GM23248 (cell line): ENCODE data around the gene ASPRV1. TPM values are rescaled to one million over a fixed set of nuclear protein-coding genes. Genes with fewer than 3 reads are reported as not detected.

Source experiments
- DNase-seq: peaks from one replicate; pipeline ENCODE4 v3.0.0-alpha.2; 2015
- H2AFZ ChIP-seq: fragments of 200-600 bp; sonication (generic); 2 replicates; pipeline ENCODE4 v1.6.1; 2016; ENCODE audit warnings: antibody characterized with exemption
- H3F3A ChIP-seq: fragments of 200-600 bp; sonication (generic); 2 replicates; pipeline ENCODE4 v1.6.1; 2016; ENCODE audit warnings: mild to moderate bottlenecking, antibody characterized with exemption, mixed run types; ENCODE audit not compliant: insufficient read depth
- H3K27ac ChIP-seq: fragments of 200-600 bp; sonication (generic); 2 replicates; pipeline ENCODE4 v1.5.1; 2016; ENCODE audit warnings: mild to moderate bottlenecking
- H3K27me3 ChIP-seq: fragments of 200-600 bp; sonication (generic); replicated peaks from 2 replicates; pipeline ENCODE4 v1.6.1; 2016; ENCODE audit warnings: mild to moderate bottlenecking; ENCODE audit not compliant: insufficient read depth
- H3K36me3 ChIP-seq: fragments of 200-600 bp; sonication (generic); 2 replicates; pipeline ENCODE4 v1.6.1; 2016; ENCODE audit warnings: low read depth, mild to moderate bottlenecking
- H3K4me1 ChIP-seq: fragments of 200-600 bp; sonication (generic); 2 replicates; pipeline ENCODE4 v1.6.1; 2016; ENCODE audit warnings: mild to moderate bottlenecking; ENCODE audit not compliant: insufficient read depth
- H3K4me2 ChIP-seq: fragments of 200-600 bp; sonication (generic); one replicate; pipeline ENCODE4 v1.6.1; 2016; ENCODE audit warnings: mild to moderate bottlenecking; ENCODE audit not compliant: unreplicated experiment
- H3K4me3 ChIP-seq: fragments of 200-600 bp; sonication (generic); 2 replicates; pipeline ENCODE4 v1.5.1; 2016; ENCODE audit warnings: mild to moderate bottlenecking
- H3K79me2 ChIP-seq: fragments of 200-600 bp; sonication (generic); 2 replicates; pipeline ENCODE4 v1.6.1; 2016; ENCODE audit warnings: mild to moderate bottlenecking; ENCODE audit not compliant: insufficient read depth
- H3K9ac ChIP-seq: fragments of 200-600 bp; sonication (generic); 2 replicates; pipeline ENCODE4 v1.6.1; 2016; ENCODE audit warnings: mild to moderate bottlenecking
- H3K9me2 ChIP-seq: fragments of 200-600 bp; sonication (generic); 2 replicates; pipeline ENCODE4 v1.6.1; 2016; ENCODE audit warnings: mixed run types, mild to moderate bottlenecking, moderate library complexity; ENCODE audit not compliant: insufficient read depth
- H3K9me3 ChIP-seq: fragments of 200-600 bp; sonication (generic); one replicate; pipeline ENCODE4 v1.6.1; 2017; ENCODE audit warnings: low read depth
- H4K20me1 ChIP-seq: fragments of 200-600 bp; sonication (generic); 2 replicates; pipeline ENCODE4 v1.6.0; 2016; ENCODE audit not compliant: insufficient read depth
- EZH2 ChIP-seq: fragments of 200-600 bp; sonication (generic); IDR thresholded peaks from 2 replicates; pipeline ENCODE4 v1.6.1; 2018; ENCODE audit warnings: antibody characterized with exemption, mild to moderate bottlenecking; ENCODE audit not compliant: insufficient read depth, poor library complexity, severe bottlenecking
- EZH2phosphoT487 ChIP-seq: fragments of 200-600 bp; sonication (generic); IDR thresholded peaks from 2 replicates; pipeline ENCODE4 v1.6.1; 2018; ENCODE audit warnings: antibody characterized with exemption, moderate library complexity, mild to moderate bottlenecking, low read depth; ENCODE audit not compliant: insufficient read depth
- WGBS, 2 experiments: methylation state at CpG; one replicate each; pipeline ENCODE4 v1.1.6; 2015 to 2017; ENCODE audit warnings: low lambda C conversion rate in 2 of 2, low coverage in 1 of 2; ENCODE audit errors: missing lambda C conversion rate in 2 of 2; 5-methylcytosine and 5-hydroxymethylcytosine counted together
- in situ Hi-C: fragments of 300-500 bp; cut with MboI; formaldehyde crosslinking; loops from 2 replicates; pipeline ENCODE4 v1.15.0; 2020
- polyA plus RNA-seq: library from polyadenylated mRNA; unstranded; fragments of >200 nt; fragmentation: Nextera tagmentation; extraction: Ambion mirVana; gene quantifications from 2 replicates; pipeline ENCODE4 v1.2.1, GENCODE V29; 2016
- total RNA-seq: library from RNA; depleted of rRNA; stranded (reverse); fragments of >200 nt; shearing (Covaris generic); gene quantifications from 2 replicates; pipeline ENCODE4 v1.2.3, GENCODE V29; 2014

Gene ASPRV1
- total and polyA plus RNA-seq, 2 experiments from 2014 or later: 0.24 to 0.86 TPM

GRCh38 chr2:69988086-69988635 lies 26.7 kb upstream of the ASPRV1 start:
- Histone ChIP-seq H3F3A (no peaks in the 10 kb centered on the region), H2AFZ (no peak overlapping the region), H3K9ac (no peak overlapping the region), H3K79me2 (no peaks in the 10 kb centered on the region), H3K4me1 (no peaks in the 10 kb centered on the region), H4K20me1 (no peaks in the 10 kb centered on the region), H3K9me3 (no peaks in the 10 kb centered on the region), H3K4me3 (no peak overlapping the region), H3K9me2 (no peaks in the 10 kb centered on the region), H3K4me2 (no peak overlapping the region), H3K27me3 (no peaks in the 10 kb centered on the region), H3K27ac (no peak overlapping the region), H3K36me3 (no peaks in the 10 kb centered on the region)
- no peak for DNase-seq
- in situ Hi-C loops: no loop called here
- TF ChIP-seq EZH2: no peak
- TF ChIP-seq EZH2phosphoT487: no peak
- 82 to 87% methylated on average over 5 of the region's 5 CpGs for WGBS, 2 experiments

- in situ Hi-C loops: no loop called here
- TF ChIP-seq EZH2phosphoT487 (no peak), EZH2 (no peak)
- Histone ChIP-seq H3K27me3 (no peaks in the 10 kb centered on the region), H3K4me3 (no peak overlapping the region), H3K4me2 (no peak overlapping the region), H3K36me3 (no peaks in the 10 kb centered on the region), H3K27ac (no peak overlapping the region), H3K9me2 (no peaks in the 10 kb centered on the region), H3F3A (no peaks in the 10 kb centered on the region), H3K9ac (no peak overlapping the region), H2AFZ (no peak overlapping the region), H3K79me2 (no peaks in the 10 kb centered on the region), H3K4me1 (no peaks in the 10 kb centered on the region), H3K9me3 (no peaks in the 10 kb centered on the region), H4K20me1 (no peaks in the 10 kb centered on the region)
- DNase-seq: no peak
- 80 to 87% methylated on average over 4 of the region's 4 CpGs for WGBS, 2 experiments
Observed at GRCh38 chr2:69986691-69987090, 25.3 kb upstream of the ASPRV1 start.

GRCh38 chr2:69985688-69986087 lies 24.3 kb upstream of the ASPRV1 start:
- DNase-seq: no peak
- 81 to 84% methylated on average over 10 of the region's 10 CpGs for WGBS, 2 experiments

DNA sequence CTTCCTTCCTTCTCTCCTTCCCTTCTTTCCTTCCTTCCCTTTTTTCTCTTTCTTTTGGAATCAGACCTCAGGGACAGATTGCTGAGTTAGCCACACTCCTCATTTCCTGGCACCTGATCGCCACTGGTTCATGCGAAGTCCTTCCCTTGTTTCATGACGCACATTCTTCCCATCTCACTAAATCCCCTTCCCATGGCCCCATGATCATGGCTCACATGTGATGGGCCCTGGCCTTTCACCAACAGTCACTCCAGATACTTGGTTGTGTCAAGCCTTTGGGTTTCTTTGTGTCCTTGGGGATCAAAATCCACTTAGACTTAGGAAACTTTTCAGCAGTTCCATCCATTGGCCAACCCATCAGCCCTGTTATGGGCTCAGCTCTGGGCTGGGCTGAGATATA lies 23.8 kb upstream of the ASPRV1 start:
- in situ Hi-C loops: no loop called here
- H3K79me2 ChIP-seq: no peaks in the 10 kb centered on the region
- no peak overlapping the region for H2AFZ ChIP-seq
- no peak for DNase-seq
- no peak overlapping the region for H3K4me3 ChIP-seq
- no peak overlapping the region for H3K9ac ChIP-seq
- H3K27ac ChIP-seq: no peak overlapping the region
- TF ChIP-seq EZH2phosphoT487: no peak
- H3K9me2 ChIP-seq: no peaks in the 10 kb centered on the region
- WGBS, 2 experiments: 55 to 69% methylated on average over 3 of the region's 3 CpGs
- no peaks in the 10 kb centered on the region for H3F3A ChIP-seq
- H3K27me3 ChIP-seq: no peaks in the 10 kb centered on the region
- no peak overlapping the region for H3K4me2 ChIP-seq
- H3K36me3 ChIP-seq: no peaks in the 10 kb centered on the region
- H4K20me1 ChIP-seq: no peaks in the 10 kb centered on the region
- H3K9me3 ChIP-seq: no peaks in the 10 kb centered on the region
- H3K4me1 ChIP-seq: no peaks in the 10 kb centered on the region

More at GRCh38 chr2:69985688-69986087, 24.3 kb upstream of the ASPRV1 start:
- Histone ChIP-seq H3K27me3 (no peaks in the 10 kb centered on the region), H4K20me1 (no peaks in the 10 kb centered on the region), H3K36me3 (no peaks in the 10 kb centered on the region), H3K4me2 (no peak overlapping the region), H2AFZ (no peak overlapping the region), H3K27ac (no peak overlapping the region), H3F3A (no peaks in the 10 kb centered on the region), H3K4me3 (no peak overlapping the region), H3K79me2 (no peaks in the 10 kb centered on the region), H3K9me3 (no peaks in the 10 kb centered on the region), H3K9ac (no peak overlapping the region), H3K4me1 (no peaks in the 10 kb centered on the region), H3K9me2 (no peaks in the 10 kb centered on the region)
- no peak for TF ChIP-seq EZH2phosphoT487
- TF ChIP-seq EZH2: no peak
- in situ Hi-C loops: no loop called here

- 93 to 97% methylated on average over 2 to 3 of the region's 3 CpGs for WGBS, 2 experiments
- H3K4me2 ChIP-seq: no peak overlapping the region
- in situ Hi-C loops: no loop called here
- H2AFZ ChIP-seq: no peak overlapping the region
- H3K9ac ChIP-seq: no peak overlapping the region
- no peaks in the 10 kb centered on the region for H3K4me1 ChIP-seq
- no peaks in the 10 kb centered on the region for H3F3A ChIP-seq
- H4K20me1 ChIP-seq: no peaks in the 10 kb centered on the region
- no peaks in the 10 kb centered on the region for H3K9me2 ChIP-seq
- H3K79me2 ChIP-seq: no peaks in the 10 kb centered on the region
- H3K36me3 ChIP-seq: no peaks in the 10 kb centered on the region
- no peak for DNase-seq
- H3K27me3 ChIP-seq: no peaks in the 10 kb centered on the region
- no peak overlapping the region for H3K27ac ChIP-seq
- no peak overlapping the region for H3K4me3 ChIP-seq
- H3K9me3 ChIP-seq: no peaks in the 10 kb centered on the region
- TF ChIP-seq EZH2phosphoT487: no peak
- TF ChIP-seq EZH2: no peak
Observed at GRCh38 chr2:69983392-69983966, 22.0 kb upstream of the ASPRV1 start.
